Calu3 (cell line): ENCODE measurements around the gene GALNT17. TPM values are rescaled to one million over a fixed set of nuclear protein-coding genes. Genes with fewer than 3 reads are reported as not detected.

ENCODE experiments used
- BruUV-seq: library from RNA; stranded (reverse); fragments of 400-500 nt; replicated peaks from 2 replicates; lab custom pipeline; 2021; lab: Mats Ljungman, UMichigan
- CTCF ChIA-PET: fragments of 300-600 bp; sonication (Branson Sonifier 250); formaldehyde crosslinking; loops from one replicate; lab custom pipeline; 2022; ENCODE audit warnings: antibody characterized with exemption; lab: Charles Lee
- DNase-seq: peaks from one replicate; pipeline ENCODE4 v3.0.0; 2022
- H3K27ac Mint-ChIP-seq: one replicate; pipeline ENCODE4 v1.8.0; 2022; ENCODE audit warnings: mixed read lengths; ENCODE audit not compliant: unreplicated experiment
- H3K27me3 Mint-ChIP-seq: one replicate; pipeline ENCODE4 v1.8.0; 2022; ENCODE audit warnings: mixed read lengths; ENCODE audit not compliant: unreplicated experiment
- H3K36me3 Mint-ChIP-seq: one replicate; pipeline ENCODE4 v1.8.0; 2022; ENCODE audit warnings: mild to moderate bottlenecking, moderate library complexity, mixed read lengths; ENCODE audit not compliant: insufficient read depth, unreplicated experiment
- H3K4me1 Mint-ChIP-seq: one replicate; pipeline ENCODE4 v1.8.0; 2022; ENCODE audit warnings: mild to moderate bottlenecking, low read depth, mixed read lengths; ENCODE audit not compliant: unreplicated experiment
- H3K4me3 Mint-ChIP-seq: one replicate; pipeline ENCODE4 v1.8.0; 2022; ENCODE audit warnings: mild to moderate bottlenecking, low read depth, moderate library complexity, mixed read lengths; ENCODE audit not compliant: unreplicated experiment
- H3K9me3 Mint-ChIP-seq: one replicate; pipeline ENCODE4 v1.8.0; 2022; ENCODE audit warnings: low read depth, mixed read lengths; ENCODE audit not compliant: unreplicated experiment
- intact Hi-C: fragments of 100-400 bp; cut with micrococcal nuclease; formaldehyde crosslinking; loops from one replicate; pipeline ENCODE4 v1.10.0; 2022; ENCODE audit not compliant: unreplicated experiment
- total RNA-seq: library from RNA; stranded (reverse); gene quantifications from 2 replicates; pipeline ENCODE4 v1.2.3, GENCODE V29; 2022
- TF ChIP-seq, protein P1 (sequence below): fragments of 200-600 bp; IDR thresholded peaks from one replicate; pipeline ENCODE4 v1.8.0; 2022; ENCODE audit warnings: antibody characterized with exemption; ENCODE audit not compliant: unreplicated experiment

The GALNT17 gene
- total RNA-seq, 1 experiment from 2014 or later, result not detected

DNA sequence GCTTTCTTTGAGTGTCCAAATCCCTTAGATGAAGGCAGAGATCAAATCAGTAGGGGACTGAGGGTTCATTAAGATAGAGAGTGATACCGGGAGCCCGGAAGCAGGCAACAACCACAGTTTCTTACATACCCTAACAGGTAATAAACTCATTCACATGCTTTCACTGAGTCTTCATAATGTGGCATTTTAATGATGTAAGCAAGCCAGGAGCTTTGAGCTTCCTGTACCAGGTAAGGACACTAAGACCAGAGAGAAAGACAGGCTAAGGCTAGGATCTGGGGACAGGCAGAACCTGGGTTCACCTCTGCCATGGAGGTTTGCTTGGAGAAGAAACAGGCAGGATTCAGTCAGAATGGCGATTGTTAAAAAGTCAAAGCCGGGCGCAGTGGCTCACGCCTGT lies 618.3 kb downstream of the GALNT17 start:
- Mint-ChIP-seq H3K36me3 (no peaks in the 10 kb centered on the region), H3K27ac (no peak overlapping the region), H3K27me3 (no peaks in the 10 kb centered on the region), H3K9me3 (peaks cover 7% of the 10 kb centered on the region), H3K4me1 (no peaks in the 10 kb centered on the region), H3K4me3 (no peak overlapping the region)
- CTCF ChIA-PET, result no interaction called here
- DNase-seq, result no peak
- TF ChIP-seq, protein P1, sequence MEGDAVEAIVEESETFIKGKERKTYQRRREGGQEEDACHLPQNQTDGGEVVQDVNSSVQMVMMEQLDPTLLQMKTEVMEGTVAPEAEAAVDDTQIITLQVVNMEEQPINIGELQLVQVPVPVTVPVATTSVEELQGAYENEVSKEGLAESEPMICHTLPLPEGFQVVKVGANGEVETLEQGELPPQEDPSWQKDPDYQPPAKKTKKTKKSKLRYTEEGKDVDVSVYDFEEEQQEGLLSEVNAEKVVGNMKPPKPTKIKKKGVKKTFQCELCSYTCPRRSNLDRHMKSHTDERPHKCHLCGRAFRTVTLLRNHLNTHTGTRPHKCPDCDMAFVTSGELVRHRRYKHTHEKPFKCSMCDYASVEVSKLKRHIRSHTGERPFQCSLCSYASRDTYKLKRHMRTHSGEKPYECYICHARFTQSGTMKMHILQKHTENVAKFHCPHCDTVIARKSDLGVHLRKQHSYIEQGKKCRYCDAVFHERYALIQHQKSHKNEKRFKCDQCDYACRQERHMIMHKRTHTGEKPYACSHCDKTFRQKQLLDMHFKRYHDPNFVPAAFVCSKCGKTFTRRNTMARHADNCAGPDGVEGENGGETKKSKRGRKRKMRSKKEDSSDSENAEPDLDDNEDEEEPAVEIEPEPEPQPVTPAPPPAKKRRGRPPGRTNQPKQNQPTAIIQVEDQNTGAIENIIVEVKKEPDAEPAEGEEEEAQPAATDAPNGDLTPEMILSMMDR, result no peak
- intact Hi-C loops, result no loop called here
- BruUV-seq, result no TSS peak

DNA sequence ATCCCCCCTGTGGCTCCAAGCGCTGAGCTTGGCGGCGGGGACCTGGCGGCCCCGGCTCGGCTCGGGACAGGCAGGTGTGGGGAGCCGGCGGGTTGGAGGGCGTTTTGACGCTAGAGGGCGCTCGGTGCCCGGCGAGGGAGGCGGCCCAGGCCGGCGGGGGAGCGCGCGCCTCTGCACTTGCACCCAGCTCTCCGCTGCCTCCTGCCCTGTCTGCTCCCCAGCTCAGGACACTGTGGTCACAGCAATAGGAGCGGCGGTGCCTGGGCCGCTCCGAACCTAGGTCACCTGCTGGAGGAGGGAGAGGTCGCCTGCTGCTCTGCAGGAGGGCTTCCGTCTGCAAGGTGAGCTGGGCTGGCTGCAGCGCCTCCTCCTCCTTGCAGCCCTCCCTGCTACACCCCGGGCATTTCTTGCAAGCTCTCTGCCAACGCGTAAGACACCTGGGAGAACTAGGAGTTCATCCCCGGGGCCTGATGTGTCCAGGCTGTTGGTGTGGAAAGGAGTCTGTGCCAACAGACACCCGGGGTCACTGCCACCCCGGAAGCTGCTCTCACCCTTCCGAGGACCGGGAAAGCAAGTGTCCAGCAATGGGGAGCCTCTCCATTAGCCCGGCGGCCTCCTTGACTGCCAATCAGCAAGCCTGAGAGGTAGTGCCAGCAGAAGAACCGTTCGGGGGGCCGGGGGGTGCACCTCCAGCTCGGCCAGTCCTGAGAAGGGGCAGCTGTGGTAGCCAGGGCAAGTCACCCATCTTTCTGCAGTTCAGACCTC lies 620.4 kb downstream of the GALNT17 start:
- no peak overlapping the region for H3K4me3 Mint-ChIP-seq
- H3K36me3 Mint-ChIP-seq, result no peaks in the 10 kb centered on the region
- CTCF ChIA-PET, result interaction anchor here (0.6 to 0.7 kb wide), 2 partner anchors 22 to 38 kb away, joined by 3 read pairs; no protein-coding TSS in a partner anchor
- intact Hi-C loops, result no loop called here
- no peak overlapping the region for H3K27ac Mint-ChIP-seq
- peaks cover 5% of the 10 kb centered on the region for H3K9me3 Mint-ChIP-seq
- TF ChIP-seq, protein P1, result no peak
- DNase-seq, result peak; percentile 68
- no TSS peak for BruUV-seq
- no peaks in the 10 kb centered on the region for H3K27me3 Mint-ChIP-seq
- no peaks in the 10 kb centered on the region for H3K4me1 Mint-ChIP-seq

DNA sequence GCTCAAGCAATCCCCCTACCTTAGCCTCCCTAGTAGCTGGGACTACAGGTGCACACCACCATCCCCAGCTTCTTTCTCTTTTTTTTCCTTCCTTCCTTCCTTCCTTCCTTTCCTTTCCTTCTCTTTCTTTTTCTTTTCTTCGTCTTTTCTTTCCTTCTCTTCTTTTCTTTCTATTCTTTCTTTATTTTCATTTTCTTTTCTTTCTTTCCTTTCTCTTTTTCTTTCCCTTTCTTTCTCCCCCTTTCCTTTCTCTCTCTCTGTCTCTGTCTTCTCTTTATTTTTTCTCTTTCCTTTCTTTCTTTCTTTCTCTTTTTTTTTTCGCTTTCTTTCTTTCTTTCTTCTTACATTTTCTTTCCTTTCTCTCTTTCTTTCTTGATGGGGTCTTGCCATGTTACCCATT lies 621.3 kb downstream of the GALNT17 start:
- no peak overlapping the region for H3K4me3 Mint-ChIP-seq
- DNase-seq, result no peak
- peaks cover 7% of the 10 kb centered on the region for H3K9me3 Mint-ChIP-seq
- H3K36me3 Mint-ChIP-seq, result no peaks in the 10 kb centered on the region
- intact Hi-C loops, result no loop called here
- CTCF ChIA-PET, result no interaction called here
- H3K27ac Mint-ChIP-seq, result no peak overlapping the region
- no peaks in the 10 kb centered on the region for H3K4me1 Mint-ChIP-seq
- TF ChIP-seq, protein P1, result no peak
- BruUV-seq, result no TSS peak
- H3K27me3 Mint-ChIP-seq, result no peaks in the 10 kb centered on the region

DNA sequence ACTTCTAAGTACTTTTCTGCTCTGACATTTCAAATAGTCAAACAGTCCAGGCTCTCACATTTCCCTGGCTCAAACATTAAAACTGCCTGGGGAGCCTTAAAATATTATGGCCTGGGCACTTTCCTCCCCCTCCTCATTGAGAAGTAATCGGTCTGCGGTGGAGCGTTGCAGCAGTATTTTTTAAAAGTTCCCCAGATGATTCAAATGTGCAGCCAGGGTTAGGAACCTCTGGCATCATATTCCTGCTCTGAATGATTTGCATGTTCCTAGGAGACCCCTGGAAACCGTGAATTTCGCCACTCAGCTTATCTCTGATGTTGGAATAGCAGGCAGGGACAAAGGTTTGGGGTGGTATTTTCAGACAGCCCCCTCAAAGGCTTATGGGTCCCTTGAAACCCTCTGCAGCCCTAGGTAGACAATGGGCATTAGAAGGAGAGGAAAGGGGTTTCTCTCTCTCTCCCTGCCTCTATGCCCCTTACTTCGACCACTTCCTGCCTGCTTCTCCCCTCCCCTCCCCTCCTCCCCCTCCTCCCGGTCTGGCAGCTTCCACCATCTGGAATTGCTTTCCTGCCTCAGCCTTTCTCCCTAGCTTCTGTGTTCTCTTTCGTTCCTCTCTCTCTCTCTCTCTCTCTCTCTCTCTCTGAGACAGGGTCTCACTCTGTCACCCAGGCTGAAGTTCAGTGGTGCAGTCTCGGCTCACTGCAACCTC lies 622.2 kb downstream of the GALNT17 start:
- TF ChIP-seq, protein P1, result no peak
- Mint-ChIP-seq H3K9me3 (peaks cover 5% of the 10 kb centered on the region), H3K27ac (no peak overlapping the region), H3K27me3 (no peaks in the 10 kb centered on the region), H3K4me1 (no peaks in the 10 kb centered on the region), H3K36me3 (no peaks in the 10 kb centered on the region), H3K4me3 (no peak overlapping the region)
- BruUV-seq, result no TSS peak
- CTCF ChIA-PET, result no interaction called here
- intact Hi-C loops, result no loop called here
- DNase-seq, result no peak
